ENCODE data around the gene OR4K5. TPM values are rescaled to one million over a fixed set of nuclear protein-coding genes. Genes with fewer than 3 reads are reported as not detected.

The OR4K5 gene
- total and polyA plus RNA-seq, 2 donors (not counting 3 experiments of a cell fraction or from before 2014, with no cell fraction given), result not detected

GRCh38 chr14:19900999-19901398 is 19.4 kb upstream of the OR4K5 start:
- FAIRE-seq (no peak), DNase-seq (ENCODE audit: low read depth, low spot score) (no peak)
- dilution Hi-C loops (cut with MboI; ENCODE audit: extremely low pct_ligation_motif_present, low sequenced_read_pairs), result no loop called here
- Histone ChIP-seq H3K9me3 (replicated peaks; ENCODE audit: control insufficient read depth, insufficient read depth, low read length) (peaks cover 6% of the 10 kb centered on the region), H2AFZ (ENCODE audit: low read depth, low read length) (no peak overlapping the region), H3K4me3 (replicated peaks in 1 of 3; ENCODE audit: insufficient read depth in 1 of 3, low read depth in 1 of 3, low read length in 3 of 3) (no peak overlapping the region), H3K27ac (ENCODE audit: insufficient read depth, low read depth, low read length) (no peak overlapping the region), H3K36me3 (ENCODE audit: control insufficient read depth in 2 of 2, extremely low read depth in 1 of 2, insufficient read depth in 2 of 2, low read length in 2 of 2) (no peaks in the 10 kb centered on the region), H4K20me1 (replicated peaks; ENCODE audit: control insufficient read depth, extremely low read depth, insufficient read depth, low read length) (no peaks in the 10 kb centered on the region), H3K9ac (replicated peaks; ENCODE audit: extremely low read depth, insufficient read depth, low read length) (no peak overlapping the region), H3K4me1 (ENCODE audit: control insufficient read depth, extremely low read depth, insufficient read depth, low read length) (no peaks in the 10 kb centered on the region), H3K79me2 (ENCODE audit: control insufficient read depth, insufficient read depth, low read length) (no peaks in the 10 kb centered on the region), H3K9me1 (replicated peaks; ENCODE audit: control insufficient read depth, extremely low read depth, insufficient read depth, low read length) (no peaks in the 10 kb centered on the region), H3K4me2 (ENCODE audit: insufficient read depth, low read length) (no peak overlapping the region), H3K27me3 (ENCODE audit: control insufficient read depth in 2 of 2, insufficient read depth in 2 of 2, low read length in 2 of 2) (no peaks in the 10 kb centered on the region)
- no TSS peak for BruUV-seq (replicated peaks)
- ChIA-PET CTCF (no interaction called here), POLR2A (no interaction called here)
- TF ChIP-seq POLR2AphosphoS5 (IDR thresholded peaks at IDR 0.05; ENCODE audit: insufficient read depth, low read depth, low read length) (no peak), GATA2 (IDR thresholded peaks at IDR 0.05; ENCODE audit: insufficient read depth, insufficient read length, low read depth, low read length) (no peak), POLR2A (IDR thresholded peaks at IDR 0.05; ENCODE audit: low read depth, low read length) (no peak), EZH2 (IDR thresholded peaks at IDR 0.05; ENCODE audit: borderline replicate concordance, low read depth, low read length, severe bottlenecking) (no peak), FOS (IDR thresholded peaks at IDR 0.05; ENCODE audit: borderline replicate concordance, insufficient read depth, low read length) (no peak), JUN (IDR thresholded peaks at IDR 0.05; ENCODE audit: borderline replicate concordance, insufficient read depth, insufficient read length, low read depth) (no peak)
- TF ChIP-seq, protein P1, sequence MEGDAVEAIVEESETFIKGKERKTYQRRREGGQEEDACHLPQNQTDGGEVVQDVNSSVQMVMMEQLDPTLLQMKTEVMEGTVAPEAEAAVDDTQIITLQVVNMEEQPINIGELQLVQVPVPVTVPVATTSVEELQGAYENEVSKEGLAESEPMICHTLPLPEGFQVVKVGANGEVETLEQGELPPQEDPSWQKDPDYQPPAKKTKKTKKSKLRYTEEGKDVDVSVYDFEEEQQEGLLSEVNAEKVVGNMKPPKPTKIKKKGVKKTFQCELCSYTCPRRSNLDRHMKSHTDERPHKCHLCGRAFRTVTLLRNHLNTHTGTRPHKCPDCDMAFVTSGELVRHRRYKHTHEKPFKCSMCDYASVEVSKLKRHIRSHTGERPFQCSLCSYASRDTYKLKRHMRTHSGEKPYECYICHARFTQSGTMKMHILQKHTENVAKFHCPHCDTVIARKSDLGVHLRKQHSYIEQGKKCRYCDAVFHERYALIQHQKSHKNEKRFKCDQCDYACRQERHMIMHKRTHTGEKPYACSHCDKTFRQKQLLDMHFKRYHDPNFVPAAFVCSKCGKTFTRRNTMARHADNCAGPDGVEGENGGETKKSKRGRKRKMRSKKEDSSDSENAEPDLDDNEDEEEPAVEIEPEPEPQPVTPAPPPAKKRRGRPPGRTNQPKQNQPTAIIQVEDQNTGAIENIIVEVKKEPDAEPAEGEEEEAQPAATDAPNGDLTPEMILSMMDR (IDR thresholded peaks at IDR 0.05; ENCODE audit: extremely low read depth in 1 of 2, insufficient read depth in 1 of 2, low read depth in 1 of 2, low read length in 2 of 2), result no peak
- TF ChIP-seq, protein P2, sequence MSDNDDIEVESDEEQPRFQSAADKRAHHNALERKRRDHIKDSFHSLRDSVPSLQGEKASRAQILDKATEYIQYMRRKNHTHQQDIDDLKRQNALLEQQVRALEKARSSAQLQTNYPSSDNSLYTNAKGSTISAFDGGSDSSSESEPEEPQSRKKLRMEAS (IDR thresholded peaks at IDR 0.05; ENCODE audit: insufficient read depth, insufficient read length), result no peak
- intact Hi-C loops (cut with micrococcal nuclease), result no loop called here

Measured in endothelial cell of umbilical vein (primary cell).